Hematopoietic multipotent progenitor cell treated with erythropoietin and hydrocortisone succinate and interleukin-3 and kit ligand, for 15 days (in vitro differentiated cells): ENCODE results near the gene RUFY4.
A peak's percentile ranks its signal among the peaks of the same experiment; 100 is the strongest.
"Not testable (repeated sequence)": the region's sequence is repeated elsewhere in the genome, so short reads cannot be mapped to it uniquely, and the experiment has no call there.

Source experiments
- DNase-seq: peaks from one replicate; pipeline ENCODE4 v3.0.0-alpha.2; 2015; ENCODE audit warnings: low spot score

Gene RUFY4

DNA sequence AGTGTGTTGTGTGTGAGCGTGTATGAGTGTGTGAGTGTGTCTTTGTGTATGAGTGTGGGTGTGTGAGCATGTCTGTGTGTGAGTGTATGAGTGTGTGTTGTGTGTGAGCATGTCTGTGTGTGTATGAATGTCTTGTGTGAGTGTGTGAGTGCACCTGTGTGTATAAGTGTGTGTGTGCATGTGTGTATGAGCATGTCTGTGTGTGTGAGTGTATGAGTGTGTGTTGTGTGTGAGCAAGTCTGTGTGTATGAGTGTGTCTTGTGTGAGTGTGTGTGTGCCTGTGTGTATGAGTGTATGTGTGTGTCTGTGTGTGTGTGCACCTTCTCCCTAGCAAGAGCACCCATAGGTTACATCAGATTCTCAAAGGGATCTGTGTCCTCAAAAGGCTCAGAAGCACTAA is 37.8 kb upstream of the RUFY4 start:
- DNase-seq, result no peak

DNA sequence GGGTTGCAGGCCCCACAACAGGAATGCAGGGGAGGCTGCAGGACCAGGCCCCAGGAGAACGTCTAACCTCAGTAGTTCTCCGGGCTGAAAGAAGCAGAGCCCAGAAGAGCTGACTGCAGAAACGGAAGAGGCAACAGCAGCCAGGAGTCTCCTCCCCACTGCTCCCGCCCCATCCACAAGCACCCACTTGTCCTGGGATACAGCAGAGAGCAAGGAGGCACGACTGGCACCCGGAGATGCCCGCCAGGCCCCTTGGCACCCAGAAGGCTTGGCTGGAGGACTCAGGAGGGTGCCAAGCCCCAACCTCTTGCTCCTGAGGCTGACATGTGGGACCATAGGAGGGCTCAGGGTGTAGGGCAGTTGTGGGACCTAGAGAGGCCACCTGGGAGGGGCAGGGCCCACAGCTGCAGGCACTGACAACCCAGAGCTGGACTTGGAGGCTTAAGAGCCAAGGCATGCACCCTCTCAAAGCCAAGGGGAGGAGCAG is 37.2 kb upstream of the RUFY4 start:
- DNase-seq, result no peak

DNA sequence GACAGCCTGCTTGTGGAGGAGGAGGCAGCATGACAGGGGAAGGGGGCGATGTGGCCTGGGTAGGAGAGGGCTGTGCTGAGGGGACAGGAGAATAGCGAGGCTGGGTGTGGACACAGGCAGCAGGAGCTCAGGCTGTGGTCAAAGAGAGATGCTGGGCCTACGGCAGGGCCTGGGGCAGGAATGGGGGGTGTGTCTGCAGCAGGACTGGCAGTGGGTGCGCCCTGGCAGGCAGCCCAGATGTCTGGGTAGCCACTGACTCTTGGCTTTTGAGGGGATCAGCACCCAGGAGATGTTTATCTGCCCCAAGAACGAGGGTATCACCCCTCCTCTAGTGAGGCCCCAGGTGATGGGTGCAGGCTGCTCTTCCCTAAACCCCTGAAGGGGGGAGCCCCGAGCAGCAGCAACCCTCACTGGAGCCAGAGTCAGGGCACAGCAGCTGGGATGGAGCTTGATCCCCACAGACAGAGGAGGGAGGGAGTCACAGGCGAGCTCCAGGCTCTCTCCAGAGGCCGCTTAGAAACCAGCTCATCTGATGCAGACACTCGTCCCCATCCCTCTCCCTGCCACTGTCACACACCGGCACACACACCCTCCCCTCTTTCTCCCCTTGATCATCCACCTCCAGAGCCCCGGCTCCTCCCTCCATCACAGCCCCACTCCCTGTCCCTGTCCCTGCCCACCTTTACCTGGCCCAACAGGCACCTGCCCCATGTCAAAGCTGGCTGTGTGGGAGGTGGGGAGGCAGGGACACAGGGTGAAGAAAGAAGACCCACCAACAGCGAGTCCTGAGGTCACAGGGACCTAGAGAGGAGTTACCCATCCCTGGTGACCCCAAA is 36.5 kb upstream of the RUFY4 start:
- no peak for DNase-seq

DNA sequence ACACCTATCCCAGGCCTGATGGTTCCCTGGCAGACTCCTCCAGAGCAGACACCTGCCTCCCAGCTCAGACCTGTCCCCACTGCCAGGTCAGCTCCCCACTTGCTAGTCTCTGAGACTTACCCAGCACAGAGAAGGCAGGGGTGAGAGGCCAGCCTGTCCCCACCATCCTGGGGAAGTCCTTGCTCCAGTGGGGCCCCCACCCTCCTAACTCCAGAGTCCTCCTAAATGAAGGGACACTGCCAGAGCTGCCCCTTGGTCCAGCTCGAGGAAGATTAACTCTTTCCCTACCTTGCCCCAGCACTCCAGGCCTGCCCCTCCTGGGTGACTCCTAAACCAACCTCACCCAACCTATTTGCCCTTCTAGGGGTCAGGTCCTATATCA is 35.9 kb upstream of the RUFY4 start:
- DNase-seq, result no peak

DNA sequence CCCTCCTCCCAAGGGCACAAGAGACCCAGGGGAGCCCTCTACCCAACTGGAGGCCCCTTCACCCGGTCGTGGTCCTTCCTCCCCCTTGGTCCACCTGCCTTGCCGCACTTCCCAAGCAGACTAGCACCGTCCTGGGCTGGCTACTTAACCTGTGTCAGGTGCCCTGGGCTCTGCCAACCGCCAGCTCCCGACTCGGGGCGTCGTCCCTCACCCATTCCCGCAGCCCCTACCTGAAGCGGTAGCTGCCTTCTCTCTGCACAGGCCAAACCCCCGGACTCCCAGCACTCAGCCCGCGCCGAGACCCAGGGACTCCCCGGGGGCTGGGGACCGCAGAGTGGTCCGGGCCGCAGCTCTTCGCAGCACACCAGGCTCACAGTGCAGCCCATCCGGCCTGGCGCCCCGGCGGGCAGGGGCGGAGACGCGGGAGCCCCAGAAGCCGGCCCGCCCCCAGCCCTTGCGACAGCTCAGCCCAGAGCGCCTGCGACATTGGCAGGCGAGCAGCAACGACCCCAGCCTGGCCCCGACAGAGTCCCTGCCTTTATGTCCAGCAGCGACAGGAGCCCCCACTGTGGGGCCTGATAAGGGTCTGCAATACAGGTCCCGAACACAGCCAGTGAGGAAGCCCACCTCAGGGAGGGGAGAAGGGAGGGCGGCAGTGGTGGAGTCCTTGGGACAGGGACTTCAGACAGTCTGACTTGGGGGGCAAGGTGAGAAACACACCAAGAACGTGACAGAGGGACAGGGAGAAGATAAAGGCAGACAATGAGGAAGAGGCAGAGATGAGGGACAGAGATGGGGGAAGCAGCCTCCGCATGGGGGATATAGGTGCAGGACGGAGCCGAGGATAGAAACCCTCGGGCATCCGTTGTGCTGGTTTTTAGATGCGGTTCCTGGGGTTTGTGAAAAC is 35.2 kb upstream of the RUFY4 start:
- DNase-seq, result no peak

DNA sequence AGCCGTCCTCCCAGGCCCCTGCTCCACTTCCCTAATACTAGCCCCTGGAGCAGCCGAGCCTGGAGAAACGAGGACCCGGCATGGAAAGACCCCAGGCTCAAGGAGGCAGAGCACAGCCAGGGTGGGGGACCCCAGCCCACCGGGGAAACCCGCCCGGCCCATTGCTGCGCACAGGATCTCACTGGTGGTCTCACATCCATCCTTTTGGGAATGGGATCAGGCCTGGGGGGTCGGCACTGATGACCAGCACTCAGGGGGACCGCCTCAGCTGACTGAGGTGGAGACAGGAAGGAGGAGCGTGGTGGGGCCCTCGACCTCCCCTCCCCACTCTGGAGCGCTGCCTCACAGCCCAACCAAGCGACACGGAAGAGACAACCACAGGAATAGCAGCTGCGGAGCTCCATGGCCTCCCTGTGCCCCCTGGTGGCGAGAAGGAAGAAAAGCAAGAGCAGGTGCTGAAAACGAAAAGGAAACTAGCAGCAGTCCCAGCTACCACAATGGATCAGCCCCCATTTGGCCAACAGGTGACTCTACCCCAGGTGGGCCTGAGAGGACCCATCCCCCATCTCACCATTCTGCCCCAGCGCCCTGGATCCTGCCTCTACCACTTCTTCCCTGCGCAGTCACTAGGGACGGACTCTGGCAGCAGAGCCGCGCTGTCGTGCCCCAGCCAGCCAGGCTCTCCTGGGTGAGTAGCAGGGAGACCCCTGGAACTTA is 34.4 kb upstream of the RUFY4 start:
- peak; percentile 50 for DNase-seq

DNA sequence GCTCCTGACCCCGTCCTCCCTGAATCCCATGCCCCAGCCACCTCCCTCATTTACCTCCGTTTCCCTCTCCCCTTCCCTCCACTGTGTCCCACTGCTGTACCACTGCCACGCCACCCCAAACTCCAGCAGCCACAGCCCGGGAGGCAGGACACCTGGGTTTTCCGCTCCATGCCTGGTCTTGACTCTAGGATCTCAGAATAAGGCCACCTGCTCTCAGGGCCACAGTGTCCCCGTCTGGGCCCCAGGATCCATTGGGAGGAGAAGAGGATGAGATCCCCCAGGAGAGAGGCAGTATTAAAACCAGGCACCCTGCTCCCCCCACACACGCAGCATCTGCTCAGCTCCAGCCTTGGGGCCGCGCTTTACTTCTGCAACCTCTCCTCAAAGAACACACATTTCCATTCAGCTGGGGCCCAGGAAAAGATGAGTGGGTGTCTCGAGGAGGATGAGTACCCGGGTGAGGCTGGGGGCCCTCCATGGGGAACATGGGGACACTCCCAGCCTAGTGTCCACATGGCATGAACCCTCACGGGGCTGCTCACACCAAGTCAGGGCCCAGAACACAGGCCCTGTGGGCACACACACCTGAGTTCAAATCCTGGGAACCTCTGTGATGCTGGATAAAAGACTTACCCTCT is 33.5 kb upstream of the RUFY4 start:
- DNase-seq, result no peak

DNA sequence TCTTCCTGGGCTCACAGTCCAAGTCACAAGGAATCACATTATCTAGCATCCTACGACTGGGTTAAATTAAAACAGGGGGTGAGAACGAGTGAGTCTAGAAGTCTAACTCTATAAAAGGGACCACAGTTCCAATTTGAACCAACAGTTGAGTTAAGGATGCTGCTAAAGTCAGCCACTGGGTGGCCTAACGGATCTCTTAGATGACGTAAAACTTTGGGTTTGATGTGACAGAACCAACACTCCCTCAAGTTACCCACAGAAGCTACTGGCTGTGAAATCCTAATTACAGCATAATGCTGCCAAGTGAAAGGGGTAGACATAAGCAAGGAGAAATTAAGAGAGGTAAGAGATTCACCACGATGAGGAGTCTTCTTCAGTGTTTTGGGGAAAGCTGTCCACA is 32.7 kb upstream of the RUFY4 start:
- no peak for DNase-seq

DNA sequence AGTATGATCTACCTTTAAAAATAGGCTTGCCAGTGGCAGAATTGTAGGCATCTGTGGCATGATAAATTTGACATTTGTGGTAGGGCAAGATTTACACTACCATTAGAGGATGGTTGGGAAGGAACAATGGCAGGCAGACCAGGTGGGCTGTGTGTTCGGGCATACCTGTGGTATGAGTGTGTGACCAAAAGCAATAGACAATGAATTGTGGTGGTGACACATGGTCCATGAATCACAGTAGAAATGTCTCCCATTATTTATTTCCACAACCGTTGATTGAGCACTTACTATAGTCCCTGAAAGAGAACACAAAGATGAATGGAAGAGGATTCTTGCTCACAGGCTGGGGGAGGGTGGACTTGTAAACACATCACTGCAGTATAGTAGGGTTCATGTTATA is 29.9 kb upstream of the RUFY4 start:
- no peak for DNase-seq

DNA sequence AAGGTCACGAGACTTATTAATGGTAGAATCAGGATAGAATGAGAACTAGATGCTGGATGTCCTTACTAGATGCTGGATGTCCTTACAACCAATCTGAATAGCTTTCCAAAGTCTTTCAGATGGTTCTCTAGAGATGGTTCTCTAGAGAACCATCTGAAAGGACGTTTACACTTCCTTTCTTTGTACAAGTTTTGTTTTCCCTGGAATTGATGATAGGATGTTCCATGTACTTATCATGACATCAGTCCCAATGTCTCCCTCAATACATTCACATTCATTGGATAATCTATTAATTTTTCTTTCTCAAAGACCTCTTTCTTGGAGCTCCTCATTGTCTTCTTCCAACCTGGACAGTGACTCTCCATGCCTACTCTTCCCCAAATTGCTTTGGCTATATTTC is 28.2 kb upstream of the RUFY4 start:
- DNase-seq, result no peak

DNA sequence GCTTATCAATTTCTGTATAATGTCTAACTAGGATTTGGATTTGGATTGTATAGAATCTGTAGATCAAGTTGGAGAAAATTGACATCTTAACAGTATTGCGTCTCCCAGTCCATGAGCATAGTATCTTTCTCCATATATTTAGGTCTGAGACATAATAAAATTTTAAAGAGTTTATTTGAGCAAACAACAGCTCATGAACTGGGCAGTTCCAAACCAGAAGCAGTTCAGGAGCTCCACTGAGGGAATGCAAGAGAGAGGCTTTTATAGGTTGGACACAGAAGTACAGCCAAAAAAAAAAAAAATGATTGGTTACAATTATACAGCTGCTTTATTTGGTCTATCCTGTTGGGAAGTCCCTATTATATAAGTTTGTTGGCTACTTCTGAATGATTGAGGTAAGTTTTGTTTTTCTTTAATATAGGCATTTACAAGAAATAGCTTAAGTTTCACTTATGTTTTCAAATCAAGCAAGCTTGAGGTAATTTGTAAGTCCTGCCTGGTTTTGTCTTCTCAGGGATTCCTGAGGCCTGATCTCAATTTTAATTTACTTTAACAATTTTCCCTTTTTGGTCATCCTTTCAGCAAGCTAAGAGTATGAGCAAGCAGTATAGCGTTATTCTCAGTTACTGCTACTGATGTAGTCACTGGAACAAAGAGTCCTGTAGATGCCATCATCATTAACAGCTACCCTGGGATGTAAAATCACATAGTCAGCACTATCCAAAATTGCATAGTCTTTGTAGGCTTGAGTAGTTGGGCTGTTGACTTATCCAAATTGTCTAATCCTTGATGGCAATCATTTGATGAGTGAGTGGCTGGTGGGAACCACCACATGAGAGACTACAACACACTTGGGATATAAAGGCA is 27.5 kb upstream of the RUFY4 start:
- no peak for DNase-seq

DNA sequence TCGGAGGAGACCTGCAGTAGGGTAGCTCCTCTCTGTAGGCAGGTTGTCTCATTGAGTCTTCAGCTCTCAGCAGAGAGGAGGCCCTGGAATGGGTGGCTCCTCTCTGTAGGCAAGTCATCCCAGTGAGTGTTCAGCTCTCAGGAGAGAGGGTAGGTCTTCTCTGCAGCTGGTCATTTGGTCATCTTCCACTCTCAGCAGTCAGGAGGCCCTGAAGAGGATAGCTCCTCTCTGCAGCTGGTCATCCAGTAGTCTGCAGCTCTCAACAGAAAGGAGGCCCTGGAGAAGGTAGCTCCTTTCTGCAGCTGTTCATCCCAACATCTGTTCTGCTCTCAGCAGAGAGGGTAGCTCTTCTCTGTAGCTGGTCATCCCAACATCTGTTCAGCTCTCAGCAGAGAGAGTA is 26.0 kb upstream of the RUFY4 start:
- DNase-seq, result no peak

DNA sequence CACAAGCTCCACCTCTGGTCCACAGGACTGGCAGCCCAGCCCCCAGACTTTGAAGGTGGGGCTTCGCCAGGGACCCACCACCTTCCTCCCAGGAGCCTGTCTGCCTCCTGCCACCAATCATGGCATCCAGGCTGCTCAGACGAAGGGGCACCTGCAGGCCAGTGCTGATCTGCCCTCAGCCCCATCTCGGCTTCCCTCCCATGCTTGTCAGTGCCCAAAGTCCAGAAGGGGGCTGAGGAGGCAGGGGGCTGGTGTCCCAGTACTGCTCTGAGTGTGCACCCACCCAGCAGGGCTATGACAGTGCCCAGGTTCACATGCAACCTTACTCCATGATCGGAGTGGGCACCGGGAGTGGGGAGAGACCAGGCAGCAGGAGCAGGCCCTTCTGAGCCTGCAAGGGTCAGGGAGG is 25.3 kb upstream of the RUFY4 start:
- DNase-seq, result no peak

DNA sequence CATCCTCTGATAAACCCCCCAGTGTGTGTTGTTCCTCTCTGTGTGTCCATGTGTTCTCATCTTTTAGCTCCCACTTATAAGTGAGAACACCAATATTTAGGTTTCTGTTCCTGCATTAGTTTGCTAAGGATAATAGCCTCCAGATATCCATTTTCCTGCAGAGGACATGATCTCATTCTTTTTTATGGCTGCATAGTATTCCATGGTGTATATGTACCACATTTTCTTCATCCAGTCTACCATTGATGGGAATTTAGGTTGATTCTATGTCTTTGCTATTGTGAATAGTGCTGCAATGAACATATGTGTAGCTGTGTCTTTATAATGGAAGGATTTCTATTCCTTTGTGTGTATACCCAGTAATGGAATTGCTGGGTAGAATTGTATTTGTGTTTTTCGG is 24.5 kb upstream of the RUFY4 start:
- not testable (repeated sequence) for DNase-seq

DNA sequence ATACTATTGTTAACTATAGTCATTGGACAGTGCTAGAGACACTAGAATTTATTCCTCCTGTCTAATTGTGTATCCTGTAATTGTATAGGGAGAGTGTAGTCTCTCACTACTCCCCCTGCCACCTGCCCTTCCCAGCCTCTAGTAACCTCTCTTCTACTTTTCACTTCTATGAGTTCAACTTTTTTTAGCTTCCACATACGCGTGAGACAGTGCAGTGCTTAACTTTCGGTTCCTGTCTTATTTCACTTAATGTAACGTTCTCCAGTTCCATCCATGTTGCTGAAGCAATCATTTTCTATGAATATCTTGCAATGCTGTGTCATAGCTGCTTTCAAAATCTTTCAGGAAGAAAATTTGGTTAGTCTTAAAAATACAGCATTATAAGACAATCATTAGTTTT is 22.8 kb upstream of the RUFY4 start:
- DNase-seq, result no peak

DNA sequence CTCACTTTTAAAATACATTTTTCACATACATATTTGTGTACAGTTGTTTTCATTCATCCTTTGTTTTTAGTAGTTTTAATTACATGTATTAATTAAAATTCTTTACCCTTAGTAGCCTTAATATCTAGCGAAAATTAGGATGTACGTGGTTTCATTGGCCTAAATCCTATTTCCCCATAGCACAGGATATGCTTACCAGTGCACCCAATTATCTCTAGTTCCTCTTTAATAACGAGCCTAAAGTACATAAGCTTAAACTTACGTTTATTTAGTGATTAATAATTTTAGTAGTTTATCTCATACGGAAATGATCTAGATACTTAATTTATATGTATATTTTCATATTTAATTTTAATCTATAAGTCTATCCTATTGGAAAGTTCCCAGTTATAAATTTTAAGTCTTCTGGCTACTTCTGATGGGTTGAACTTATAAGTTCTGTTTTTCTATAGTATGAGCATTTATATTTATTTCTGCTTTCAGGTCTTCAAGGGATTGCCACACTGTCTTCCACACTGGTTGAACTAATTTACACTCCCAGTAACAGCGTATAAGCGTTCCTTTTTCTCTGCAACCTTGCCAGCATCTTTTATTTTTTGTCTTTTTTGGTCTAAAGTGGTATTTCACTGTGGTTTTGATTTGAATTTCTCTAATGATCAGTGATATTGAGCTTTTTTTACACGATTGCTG is 21.4 kb upstream of the RUFY4 start:
- DNase-seq, result no peak

DNA sequence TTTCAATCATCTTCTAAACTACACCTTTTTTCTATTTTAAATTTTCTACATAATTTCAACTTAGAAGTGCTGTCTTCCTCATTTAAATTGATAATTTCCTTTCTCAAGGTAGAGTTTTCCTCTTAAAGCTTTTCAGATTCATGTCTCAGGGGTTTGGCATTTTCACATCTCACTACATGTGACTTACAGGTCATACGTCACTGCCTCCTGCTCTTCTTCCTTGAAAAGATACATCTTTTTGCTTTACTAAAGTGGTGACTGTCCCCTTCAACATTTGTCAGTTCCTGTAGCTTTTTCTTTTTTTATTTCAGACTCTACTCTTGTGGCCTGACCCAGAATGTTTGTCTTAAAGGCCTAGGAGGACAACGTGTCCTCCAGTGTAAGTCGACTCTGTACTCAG is 17.1 kb upstream of the RUFY4 start:
- no peak for DNase-seq

DNA sequence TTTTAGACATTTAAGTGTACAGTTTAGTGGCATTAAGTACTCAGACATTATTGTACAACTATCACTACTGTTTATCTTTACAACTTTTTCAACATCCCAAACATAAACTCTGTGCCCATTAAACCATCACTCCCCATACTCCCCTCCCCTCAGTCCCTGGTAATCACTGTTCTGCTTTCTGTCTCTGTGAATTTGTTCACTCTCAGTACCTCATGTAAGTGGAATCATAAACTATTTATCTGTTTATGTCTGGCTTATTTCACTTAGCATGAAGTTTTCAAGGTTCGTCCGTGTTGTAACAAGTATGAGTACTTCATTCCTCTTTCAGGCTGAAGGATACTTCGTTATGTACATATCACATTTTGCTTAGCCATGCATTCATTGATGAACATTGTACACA is 9.8 kb upstream of the RUFY4 start:
- DNase-seq, result no peak

DNA sequence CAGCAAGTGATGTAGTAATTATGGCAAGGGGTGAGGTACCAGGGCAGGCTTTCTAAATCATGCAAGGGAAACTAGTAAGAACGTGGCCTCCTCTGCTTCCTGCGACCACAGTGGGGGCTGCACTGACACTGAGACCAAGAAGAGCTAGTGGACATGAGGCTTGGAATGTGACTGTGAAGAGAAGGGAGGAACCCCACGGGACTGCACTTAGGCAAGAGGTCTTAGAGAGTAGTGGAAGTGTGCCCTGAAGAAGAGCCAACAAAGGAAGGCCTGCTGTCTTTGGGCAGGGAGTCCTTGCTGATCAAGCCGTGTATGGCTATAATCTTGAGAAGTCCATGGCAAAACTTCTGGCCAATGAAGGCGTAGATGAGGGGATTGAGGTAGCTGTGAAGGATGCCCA is 8.9 kb upstream of the RUFY4 start:
- DNase-seq, result no peak

DNA sequence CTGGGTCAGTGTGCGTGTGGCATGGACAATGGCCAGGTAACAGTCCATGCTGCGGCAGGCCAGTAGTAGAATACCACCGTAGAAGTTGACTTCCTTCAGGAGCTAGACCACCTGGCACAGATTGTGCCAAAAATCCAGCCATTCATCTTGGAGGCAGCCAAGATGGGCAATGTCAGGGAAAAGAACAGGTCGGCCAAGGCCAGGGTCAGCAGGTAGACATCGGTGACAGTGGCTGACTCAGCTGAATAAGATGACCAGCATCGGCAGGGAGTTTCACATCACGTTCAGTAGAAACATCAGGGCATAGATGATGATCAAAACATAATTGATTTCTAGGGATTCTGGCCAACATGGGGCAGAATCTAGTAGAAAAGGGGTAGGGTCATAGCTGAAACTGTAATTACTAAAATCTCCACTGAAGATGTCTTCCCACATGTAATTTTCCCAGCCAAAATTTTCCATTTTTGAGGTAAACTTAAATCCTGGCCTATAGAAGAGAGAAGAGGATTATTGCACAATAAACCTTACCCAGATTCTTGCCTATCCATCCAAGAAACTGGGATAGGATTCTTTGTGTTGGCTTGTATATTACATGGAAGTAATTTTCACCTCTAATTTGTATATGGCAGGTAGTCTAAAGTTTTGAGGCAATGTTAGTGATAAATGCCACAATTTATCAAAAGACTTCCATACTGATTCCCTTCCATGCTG is 7.9 kb upstream of the RUFY4 start:
- no peak for DNase-seq
